GM19455 (cell line): Measurements from ENCODE around the gene SON.
"Not testable (repeated sequence)": the region's sequence is repeated elsewhere in the genome, so short reads cannot be mapped to it uniquely, and the experiment has no call there.

Experiments used
- ATAC-seq: cut with Tn5 transposase; IDR thresholded peaks from one replicate; pipeline ENCODE4 v1.9.1; 2021; ENCODE audit not compliant: unreplicated experiment

The SON gene

GRCh38 chr21:33542640-33543504, at the start of gene SON:
TSS of gene SON (plus strand) at chr21:33543038. CDS start at chr21:33543093, 55 bp downstream.
- ATAC-seq: peak; percentile 87

DNA sequence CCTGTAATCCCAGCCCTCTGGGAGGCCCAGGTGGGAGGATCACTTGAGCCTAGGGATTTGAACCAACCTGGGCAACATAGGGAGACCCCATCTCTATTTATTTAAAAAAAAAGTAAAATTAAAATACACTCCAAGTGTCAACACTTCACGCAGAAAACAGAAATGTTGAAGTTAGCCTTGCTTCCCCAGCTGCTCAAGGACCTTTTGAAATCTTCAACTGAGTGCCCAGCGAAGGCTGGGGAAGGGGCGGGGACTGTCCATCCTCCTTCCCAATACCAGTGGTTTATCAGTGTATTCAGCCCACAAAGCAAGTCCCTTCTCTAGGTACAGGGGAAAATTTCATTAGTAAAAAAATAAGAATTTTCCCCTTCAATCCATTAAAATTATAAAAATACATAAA, 49.1 kb upstream of the SON start:
- no peak for ATAC-seq

- no peak for ATAC-seq
Measured at GRCh38 chr21:33495743-33496142, 47.1 kb upstream of the SON start.

GRCh38 chr21:33496345-33496744, 46.5 kb upstream of the SON start:
- no peak for ATAC-seq

DNA sequence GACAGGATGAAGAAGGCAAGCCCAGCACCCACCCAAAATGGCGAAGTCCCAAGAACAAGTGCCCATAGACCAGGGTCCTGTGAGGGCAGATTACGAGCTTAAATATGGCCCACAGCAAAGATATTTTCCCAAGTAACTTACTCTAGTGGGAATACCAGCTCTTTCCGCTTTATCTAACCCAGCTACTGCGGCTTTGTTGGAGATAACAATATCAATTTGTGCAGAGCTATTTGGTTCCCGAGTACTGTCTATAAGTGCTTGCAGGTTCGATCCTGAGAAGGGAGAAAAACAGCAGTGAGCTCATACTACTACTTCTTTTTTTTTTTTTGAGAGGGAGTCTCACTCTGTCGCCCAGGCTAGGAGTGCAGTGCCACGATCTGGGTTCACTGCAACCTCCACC, 37.0 kb upstream of the SON start:
- ATAC-seq: no peak

DNA sequence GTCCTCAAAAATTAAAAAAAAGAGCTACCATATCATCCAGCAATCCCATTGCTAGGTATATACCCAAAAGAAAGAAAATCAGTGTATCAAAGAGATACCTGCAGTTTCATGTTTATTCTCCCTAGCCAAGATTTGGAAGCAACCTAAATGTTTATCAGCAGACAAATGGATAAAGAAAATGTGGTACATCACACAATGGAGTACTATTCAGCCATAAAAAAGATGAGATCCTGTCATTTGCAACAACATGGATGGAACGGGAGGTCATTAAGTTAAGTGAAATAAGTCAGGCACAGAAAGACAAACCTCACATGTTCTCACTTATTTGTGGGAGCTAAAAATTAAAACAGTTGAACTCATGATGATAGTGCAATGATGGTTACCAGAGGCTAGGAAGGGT, 35.8 kb upstream of the SON start:
- ATAC-seq: not testable (repeated sequence)

GRCh38 chr21:33510826-33511225, 32.0 kb upstream of the SON start:
- no peak for ATAC-seq

- ATAC-seq: no peak
Measured at GRCh38 chr21:33511639-33512038, 31.2 kb upstream of the SON start.

GRCh38 chr21:33512481-33512880, 30.4 kb upstream of the SON start:
- no peak for ATAC-seq

GRCh38 chr21:33514229-33514628, 28.6 kb upstream of the SON start:
- no peak for ATAC-seq

- no peak for ATAC-seq
Measured at GRCh38 chr21:33518899-33519298, 23.9 kb upstream of the SON start.

DNA sequence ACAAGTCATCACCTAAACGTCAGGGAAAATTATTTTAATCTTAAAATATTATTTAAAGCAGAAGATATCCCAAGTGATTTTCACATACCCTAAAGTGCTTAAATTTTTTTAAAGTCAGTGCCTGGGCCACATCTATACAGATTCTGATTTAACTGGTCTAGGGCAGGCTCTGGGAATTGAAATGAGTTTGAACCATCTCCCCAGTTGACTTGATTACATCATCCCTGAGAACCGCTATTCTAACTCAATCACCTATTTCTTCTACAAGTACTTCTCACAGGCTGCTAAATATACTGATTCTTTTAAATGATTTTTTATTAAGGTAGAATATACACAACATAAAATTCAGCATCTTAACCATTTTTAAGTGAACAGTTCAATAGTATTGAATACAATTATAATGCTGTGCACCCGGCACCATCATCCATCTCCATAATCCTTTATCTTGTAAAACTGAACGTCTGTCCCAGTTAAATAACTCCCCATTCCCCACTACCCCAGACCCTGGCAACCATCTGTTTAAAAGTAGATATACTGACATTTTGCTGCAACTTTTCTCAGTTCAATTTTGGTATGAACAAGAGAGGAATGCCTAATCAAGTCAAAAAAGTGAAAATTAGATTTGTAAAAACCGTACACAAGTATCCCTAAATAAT, 20.4 kb upstream of the SON start:
- ATAC-seq: no peak

GRCh38 chr21:33522953-33523349, 19.9 kb upstream of the SON start:
- no peak for ATAC-seq

DNA sequence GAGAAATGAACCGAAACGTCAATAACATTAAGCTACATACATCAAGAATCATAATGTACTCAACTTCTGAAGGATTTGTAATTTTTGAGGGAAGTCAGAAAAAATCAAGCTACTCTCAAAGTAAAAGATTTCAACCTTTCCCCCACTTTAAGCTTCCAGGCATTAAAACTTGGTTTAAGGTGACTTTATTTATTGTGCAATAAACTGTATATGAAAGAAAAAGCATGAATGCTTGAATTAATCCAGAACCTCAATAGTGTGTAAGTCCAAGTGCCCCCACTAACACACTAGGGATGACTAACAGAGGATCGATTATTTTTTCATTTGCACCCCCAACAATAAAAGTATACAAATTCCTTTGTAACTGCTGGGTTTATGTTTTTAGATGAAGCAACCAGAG, 11.8 kb upstream of the SON start:
- no peak for ATAC-seq

GRCh38 chr21:33537212-33537611, 5.6 kb upstream of the SON start:
- ATAC-seq: no peak

DNA sequence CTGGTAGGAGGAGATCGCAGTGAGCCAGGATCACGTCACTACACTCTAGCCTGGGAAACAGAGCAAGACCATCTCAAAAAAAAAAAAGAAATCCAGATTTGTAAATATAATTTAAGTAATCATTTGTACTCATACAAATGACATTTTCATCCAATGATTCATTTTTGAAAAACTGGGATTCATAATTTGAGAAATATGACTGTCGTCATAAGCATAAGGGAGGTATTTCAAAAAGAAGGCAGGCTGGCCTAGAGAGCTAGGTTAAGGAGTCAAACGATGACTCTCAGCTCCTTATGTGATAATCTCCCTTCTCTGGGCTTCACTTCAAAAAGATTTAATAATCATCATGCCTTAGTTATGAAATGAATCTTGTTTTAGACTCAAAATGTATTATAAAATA, 3.2 kb upstream of the SON start:
- no peak for ATAC-seq

DNA sequence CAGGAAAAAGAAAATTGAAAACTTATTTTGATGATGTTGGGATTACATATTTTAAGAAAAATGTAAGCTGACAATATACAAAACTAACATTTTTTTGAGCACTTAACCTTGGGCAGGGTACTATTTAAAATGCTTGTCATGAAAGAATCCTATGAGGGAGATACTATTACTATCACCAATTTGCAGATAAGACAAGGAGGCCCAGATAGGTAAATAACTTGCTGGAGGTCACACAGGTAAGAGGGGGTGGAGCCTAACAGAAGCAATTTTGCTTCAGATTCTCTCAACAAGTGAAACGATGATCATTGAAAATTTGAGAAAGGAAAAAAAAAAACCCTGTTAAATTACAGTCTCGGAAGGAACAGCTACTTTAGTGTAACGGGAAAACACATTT, 2.1 kb upstream of the SON start:
- no peak for ATAC-seq

GRCh38 chr21:33541105-33541711, 1.6 kb upstream of the SON start:
- no peak for ATAC-seq

- ATAC-seq: peak; percentile 56
Measured at GRCh38 chr21:33541756-33542639, 840 bp upstream of the SON start, which contains the start of gene GART. TSS of gene GART (minus strand) at chr21:33542117. CDS start at chr21:33539315, 2,802 bp downstream.

DNA sequence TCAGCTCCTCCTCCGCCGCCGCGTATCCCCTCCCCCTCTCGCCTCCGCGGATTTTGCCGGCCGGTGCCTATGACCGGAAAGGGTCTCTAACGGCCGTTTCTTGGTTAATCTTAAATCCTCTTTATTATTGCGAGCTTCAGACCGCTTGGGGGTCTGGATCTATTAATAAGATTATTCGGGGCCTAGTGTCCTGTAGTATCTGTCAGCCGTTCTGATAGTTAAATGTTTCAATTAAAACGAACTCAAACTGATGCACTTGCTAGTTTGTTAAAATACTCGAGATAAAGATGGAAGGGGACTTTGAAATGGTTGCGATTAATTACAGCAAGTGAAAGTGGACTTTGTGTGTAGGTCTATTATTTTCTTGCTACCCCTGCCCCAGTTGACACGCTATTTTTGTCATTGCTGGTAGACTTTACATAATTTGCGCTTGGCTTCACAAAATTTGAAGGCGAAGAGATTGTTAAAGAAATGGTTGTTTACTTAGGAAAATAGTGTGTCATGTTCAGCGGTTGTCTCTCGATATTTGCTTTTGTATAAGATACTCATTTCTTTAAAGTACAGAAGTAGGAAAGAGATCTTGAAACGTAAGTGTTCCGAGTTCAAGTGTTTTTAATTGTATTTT, 779 bp downstream of the SON start:
- ATAC-seq: no peak
